Activated T-cell treated with anti-CD3 and anti-CD28 coated beads for 4 hours (primary cell): Measurements from ENCODE around the gene FAM83G.
A peak's percentile ranks its signal among the peaks of the same experiment; 100 is the strongest.
"Not testable (repeated sequence)": the region's sequence is repeated elsewhere in the genome, so short reads cannot be mapped to it uniquely, and the experiment has no call there.

Experiments
- DNase-seq: peaks from one replicate; pipeline ENCODE4 v3.0.0-alpha.2; 2020

Gene FAM83G, protein sequence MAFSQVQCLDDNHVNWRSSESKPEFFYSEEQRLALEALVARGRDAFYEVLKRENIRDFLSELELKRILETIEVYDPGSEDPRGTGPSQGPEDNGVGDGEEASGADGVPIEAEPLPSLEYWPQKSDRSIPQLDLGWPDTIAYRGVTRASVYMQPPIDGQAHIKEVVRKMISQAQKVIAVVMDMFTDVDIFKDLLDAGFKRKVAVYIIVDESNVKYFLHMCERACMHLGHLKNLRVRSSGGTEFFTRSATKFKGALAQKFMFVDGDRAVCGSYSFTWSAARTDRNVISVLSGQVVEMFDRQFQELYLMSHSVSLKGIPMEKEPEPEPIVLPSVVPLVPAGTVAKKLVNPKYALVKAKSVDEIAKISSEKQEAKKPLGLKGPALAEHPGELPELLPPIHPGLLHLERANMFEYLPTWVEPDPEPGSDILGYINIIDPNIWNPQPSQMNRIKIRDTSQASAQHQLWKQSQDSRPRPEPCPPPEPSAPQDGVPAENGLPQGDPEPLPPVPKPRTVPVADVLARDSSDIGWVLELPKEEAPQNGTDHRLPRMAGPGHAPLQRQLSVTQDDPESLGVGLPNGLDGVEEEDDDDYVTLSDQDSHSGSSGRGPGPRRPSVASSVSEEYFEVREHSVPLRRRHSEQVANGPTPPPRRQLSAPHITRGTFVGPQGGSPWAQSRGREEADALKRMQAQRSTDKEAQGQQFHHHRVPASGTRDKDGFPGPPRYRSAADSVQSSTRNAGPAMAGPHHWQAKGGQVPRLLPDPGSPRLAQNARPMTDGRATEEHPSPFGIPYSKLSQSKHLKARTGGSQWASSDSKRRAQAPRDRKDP

GRCh38 chr17:19004421-19005136 lies at the start of gene FAM83G:
Gene FAM83G, minus strand, starts transcription at chr17:19004764. Its CDS starts 723 bp downstream, at chr17:19004041.
- peak; percentile 90 for DNase-seq

GRCh38 chr17:19048826-19049225 lies 44.3 kb upstream of the FAM83G start:
- not testable (repeated sequence) for DNase-seq

DNA sequence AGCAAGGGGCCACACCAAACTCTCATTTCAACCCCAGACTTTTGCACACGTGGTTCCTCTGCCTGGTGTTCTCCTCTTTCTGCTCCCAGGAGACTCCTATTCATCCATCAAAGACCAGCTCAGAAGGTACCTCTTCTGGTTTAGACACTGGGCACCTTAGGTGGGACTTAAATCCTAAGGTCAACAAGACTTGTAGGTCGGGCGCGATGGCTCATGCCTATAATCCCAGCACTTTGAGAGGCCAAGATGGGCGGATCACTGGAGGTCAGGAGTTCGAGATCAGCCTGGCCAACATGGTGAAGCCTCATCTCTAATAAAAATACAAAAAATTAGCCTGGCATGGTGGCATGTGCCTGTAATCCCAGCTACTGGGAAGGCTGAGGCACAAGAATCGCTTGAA lies 42.9 kb upstream of the FAM83G start:
- not testable (repeated sequence) for DNase-seq

GRCh38 chr17:19046782-19047375 lies 42.3 kb upstream of the FAM83G start, which contains the start of gene GRAP:
Gene GRAP, minus strand, starts transcription at chr17:19046957. Its CDS starts 31 bp downstream, at chr17:19046926.
- not testable (repeated sequence) for DNase-seq

GRCh38 chr17:19044643-19045042 lies 40.1 kb upstream of the FAM83G start:
- DNase-seq: not testable (repeated sequence)

DNA sequence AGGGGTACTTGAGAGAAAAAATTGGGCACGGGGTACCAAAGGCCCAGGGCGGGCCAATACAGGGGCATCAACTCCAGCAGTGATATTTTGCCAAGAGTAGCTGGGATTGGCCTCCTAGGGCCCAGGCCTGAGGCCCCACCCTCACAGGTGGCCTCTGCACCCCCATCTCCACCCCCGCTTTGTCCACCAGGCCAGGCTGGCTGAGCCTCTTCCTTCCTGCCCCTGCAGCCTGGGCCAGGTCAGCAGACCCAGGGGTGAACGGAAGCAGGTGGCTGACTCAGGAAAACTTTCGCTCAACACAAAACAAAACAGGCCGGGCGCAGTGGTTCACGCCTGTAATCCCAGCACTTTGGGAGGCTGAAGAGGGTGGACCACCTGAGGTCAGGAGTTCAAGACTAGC lies 38.5 kb upstream of the FAM83G start:
- not testable (repeated sequence) for DNase-seq

DNA sequence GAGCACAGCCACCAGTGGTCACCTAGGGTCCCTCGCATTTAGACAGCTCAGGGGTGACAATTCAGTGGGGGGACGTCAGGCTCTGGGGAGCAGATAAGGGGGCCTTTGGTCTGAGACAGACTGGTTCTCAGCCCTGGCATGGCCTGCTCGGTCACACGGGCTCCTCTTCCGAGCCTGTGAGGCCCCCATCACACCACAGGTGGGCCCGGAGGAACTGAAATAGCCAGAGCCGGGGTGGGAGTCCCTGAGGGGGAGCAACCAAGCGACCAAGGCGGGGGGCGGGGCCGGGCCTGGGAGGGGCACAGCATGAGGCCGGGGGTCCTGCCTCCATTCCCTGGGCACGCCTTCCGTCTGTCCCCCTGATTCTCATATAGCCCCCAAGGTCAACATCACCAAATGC lies 37.8 kb upstream of the FAM83G start:
- not testable (repeated sequence) for DNase-seq

DNA sequence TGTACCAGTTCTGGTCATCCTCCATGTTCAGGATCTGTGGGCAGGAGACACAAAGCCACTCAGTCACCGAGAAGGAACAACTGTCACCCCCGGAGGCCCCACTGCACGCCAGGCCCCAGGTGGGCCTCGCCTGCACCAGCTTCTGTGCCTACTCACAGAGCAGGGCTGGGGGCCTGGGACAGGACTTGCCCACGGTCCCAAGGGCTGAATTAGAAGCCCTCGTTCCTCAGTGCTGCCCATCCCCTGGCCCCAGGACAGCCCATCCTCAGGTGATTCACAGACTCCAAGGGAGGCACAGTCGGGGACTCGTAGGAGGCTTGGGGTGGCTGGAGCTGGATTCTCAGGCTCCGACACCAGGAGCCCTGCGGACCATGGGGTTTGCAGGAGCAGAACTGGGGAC lies 37.3 kb upstream of the FAM83G start:
- not testable (repeated sequence) for DNase-seq

GRCh38 chr17:19040350-19040749 lies 35.8 kb upstream of the FAM83G start:
- not testable (repeated sequence) for DNase-seq

DNA sequence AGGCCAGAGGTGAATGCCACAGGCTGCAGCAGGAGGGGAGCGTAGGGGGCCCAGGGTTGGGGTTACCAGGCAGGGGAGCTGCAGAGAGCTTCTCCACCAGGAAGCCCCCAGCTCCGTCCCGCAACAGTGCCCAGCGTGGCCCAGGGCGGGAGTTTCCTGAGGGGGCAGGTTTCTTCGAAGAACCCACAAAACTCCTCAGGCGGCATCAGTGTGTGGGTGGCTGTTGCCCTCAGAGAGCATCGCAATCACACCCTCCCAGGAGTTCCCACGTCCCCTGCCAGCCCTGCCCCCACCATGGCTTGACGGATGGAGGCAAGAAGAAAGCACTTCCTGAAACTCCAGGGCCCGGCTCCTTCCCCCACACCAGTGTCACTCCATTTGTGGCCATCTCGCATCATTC lies 34.2 kb upstream of the FAM83G start:
- DNase-seq: not testable (repeated sequence)

DNA sequence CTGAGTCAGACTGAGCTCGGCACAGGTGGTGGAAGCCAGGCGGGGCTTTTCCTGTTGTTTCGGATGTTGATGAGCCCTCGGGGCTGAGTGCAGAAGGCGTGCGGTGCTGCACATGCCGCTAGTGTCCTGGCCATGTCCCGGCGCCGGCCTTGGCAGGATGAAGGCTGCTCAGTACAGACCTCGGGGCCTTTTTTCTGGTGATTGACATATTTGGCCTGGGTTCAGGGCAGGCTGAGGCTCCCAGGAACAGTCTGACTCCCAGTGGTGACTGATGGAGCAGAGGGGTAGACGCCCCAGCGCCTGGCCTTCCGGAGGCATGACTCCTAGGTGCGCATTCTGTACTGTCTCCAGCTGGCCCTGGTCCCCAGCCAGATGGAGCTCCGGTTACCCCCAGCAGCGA lies 33.4 kb upstream of the FAM83G start:
- not testable (repeated sequence) for DNase-seq

- DNase-seq: not testable (repeated sequence)
Observed at GRCh38 chr17:19037547-19037946, 33.0 kb upstream of the FAM83G start.

- DNase-seq: not testable (repeated sequence)
Observed at GRCh38 chr17:19036186-19036585, 31.6 kb upstream of the FAM83G start.

GRCh38 chr17:19032377-19032988 lies 27.9 kb upstream of the FAM83G start:
- not testable (repeated sequence) for DNase-seq

GRCh38 chr17:19031729-19032128 lies 27.2 kb upstream of the FAM83G start:
- peak; percentile 25 for DNase-seq

DNA sequence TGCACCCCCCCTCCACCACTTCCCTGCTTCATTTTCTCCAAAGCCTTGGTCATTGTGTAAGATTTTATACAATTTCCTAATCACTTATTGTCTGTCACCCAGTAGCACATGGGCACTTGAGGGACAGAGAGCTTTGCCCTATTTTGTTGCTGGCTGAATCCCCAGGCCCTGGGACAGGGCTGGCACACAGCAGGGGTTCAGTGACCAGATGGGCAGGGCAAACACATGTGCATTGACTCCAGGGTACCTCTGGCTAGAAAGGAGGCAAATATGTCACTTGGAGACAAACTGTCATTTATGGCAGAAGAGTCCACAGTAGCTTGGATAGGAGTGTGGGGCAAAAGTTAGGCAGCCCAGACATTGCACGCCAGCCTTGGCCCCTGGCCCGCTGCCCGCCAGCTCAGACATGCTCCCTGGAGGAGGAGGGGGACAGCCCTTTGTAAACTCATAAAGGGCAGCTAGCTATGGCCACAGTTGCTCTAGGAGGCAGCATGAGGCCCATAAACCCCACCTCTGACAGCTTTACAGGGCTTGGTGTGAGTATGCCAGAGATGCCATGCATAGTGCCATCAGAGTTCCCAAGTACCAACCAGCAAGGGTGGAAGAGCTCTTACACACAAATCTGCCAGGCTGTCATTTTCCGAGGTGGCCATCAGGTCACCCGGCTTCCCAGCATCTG lies 26.3 kb upstream of the FAM83G start:
- not testable (repeated sequence) for DNase-seq

GRCh38 chr17:19029740-19030139 lies 25.2 kb upstream of the FAM83G start:
- DNase-seq: not testable (repeated sequence)

- DNase-seq: not testable (repeated sequence)
Observed at GRCh38 chr17:19028671-19029070, 24.1 kb upstream of the FAM83G start.

DNA sequence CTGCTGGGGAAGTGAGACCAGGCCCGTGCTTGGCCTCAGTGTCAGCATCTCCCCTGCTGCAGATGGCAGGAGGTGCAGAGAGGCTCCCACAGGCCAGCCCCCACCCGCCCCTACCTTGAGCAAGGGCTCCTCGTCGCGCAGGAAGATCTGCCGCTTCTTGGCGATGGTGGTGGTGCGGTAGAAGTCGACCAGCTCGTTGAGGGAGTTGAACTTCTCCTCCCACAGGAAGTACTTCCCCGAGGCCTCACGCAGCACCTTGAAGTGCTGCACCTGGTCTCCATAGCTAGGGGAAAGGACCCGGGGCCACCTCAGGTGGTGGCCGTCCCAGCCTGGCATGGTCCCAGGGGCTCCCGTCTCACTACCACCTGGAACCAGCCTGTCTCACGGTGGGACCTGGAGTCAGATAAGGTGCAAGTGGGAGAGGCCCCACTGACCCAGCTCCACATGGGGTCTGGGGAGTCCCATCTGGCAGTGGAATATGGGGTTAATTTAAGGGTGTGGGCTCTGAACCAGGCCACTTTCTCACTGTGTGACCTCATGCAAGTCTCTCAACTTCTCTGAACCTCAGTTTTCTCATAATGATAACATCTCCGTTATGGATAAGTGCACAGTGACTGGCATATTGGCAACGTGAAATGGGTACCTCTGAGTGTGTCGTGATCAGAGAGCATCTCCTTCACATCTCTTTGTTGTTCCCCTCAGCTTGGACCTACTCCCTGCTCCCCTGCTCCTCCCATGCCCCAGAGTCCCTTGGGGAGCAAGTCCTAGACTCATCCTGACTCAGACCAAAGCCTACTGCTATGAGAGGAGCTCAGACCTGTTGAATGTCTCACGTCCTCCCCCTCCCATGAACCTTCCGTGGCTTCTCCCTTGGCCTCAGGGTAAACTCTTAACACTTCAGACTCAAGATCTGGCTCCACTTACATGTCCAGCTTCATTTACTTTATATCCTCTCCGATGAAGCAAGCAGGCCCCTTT lies 19.8 kb upstream of the FAM83G start:
- no peak for DNase-seq
